ENCODE data around the gene PEPD.

Gene PEPD

DNA sequence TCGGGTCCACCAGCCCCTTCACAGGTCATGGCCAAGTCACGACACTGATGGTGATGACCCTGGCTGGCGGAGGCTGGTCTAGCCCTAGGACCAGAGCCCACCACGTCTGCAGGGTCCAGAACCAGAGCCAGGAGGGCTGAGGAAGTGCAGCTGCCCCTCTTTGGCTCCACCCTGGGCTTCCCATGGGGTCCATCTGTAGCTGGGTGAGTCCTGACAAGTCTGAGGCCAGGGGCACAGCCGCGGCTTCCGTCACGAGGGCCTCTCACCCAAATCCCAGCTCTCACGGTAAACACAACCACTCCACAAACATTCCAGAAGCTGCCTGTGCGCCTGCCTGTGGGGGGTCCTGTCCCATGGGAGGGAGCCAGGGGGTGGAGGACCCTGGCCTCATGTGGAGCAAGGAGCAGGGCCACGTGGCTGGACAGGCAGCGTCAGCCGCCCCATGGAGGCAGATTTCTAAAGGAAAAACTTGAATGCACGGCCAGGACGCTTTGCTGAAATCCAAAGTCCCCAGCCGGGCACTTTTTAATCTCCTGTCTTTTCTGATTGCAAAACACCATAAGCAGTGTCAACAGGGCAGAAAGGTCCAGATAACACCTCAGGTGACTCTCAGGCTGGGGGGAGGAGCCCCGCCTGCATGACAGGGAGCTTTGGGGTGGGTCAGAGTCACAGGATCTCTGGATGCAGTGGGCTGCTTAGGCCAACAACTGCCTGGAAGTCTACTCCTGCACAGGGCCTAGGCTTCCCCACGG lies 118.2 kb downstream of the PEPD start:
- DNase-seq (ENCODE audit: low spot score): no peak

DNA sequence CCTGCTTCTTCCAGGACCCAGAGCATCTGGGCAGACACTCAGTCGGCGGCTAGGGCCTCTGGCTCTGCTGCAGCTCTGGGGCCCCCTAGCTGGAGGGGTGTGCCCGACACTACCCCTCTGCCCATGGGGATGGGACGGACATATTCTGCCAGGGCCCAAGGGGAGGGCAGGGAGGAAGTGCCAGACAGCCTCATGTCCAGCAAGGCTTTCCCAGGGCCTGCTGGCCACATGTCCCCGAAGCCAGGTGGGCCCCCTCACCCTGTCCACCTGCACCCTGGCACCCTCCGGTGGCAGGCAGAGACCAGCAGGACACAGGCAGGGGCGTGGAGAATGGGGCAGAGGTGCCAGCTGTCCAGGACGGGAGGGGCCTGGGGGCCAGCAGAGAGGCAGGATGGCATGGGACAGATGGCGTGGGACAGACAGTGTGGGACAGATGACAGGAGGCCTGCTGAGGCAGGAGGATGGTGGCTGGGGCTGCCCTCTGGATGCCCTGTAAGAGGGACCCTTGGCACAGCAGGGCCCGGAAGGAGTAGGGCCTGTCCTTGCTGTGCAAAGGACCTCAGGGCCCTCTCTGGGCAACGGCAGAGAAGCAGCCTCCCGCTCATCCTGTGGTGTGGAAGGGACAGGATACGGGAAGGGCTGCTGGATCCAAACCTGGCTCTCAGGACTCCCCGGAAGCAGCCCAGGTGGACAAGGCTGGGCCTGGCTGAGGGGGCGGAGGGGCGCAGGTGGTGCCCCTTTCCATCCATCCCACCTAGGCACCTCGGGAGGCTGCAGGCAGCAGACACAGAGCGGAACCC lies 119.0 kb downstream of the PEPD start:
- POLR2A ChIA-PET (ENCODE audit: low non-redundant PET): no interaction called here
- TF ChIP-seq, protein P1, sequence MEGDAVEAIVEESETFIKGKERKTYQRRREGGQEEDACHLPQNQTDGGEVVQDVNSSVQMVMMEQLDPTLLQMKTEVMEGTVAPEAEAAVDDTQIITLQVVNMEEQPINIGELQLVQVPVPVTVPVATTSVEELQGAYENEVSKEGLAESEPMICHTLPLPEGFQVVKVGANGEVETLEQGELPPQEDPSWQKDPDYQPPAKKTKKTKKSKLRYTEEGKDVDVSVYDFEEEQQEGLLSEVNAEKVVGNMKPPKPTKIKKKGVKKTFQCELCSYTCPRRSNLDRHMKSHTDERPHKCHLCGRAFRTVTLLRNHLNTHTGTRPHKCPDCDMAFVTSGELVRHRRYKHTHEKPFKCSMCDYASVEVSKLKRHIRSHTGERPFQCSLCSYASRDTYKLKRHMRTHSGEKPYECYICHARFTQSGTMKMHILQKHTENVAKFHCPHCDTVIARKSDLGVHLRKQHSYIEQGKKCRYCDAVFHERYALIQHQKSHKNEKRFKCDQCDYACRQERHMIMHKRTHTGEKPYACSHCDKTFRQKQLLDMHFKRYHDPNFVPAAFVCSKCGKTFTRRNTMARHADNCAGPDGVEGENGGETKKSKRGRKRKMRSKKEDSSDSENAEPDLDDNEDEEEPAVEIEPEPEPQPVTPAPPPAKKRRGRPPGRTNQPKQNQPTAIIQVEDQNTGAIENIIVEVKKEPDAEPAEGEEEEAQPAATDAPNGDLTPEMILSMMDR (conservative IDR thresholded peaks at IDR 0.05; ENCODE audit: low read depth): peak; percentile 23; the same call in 1 of the 2 replicates
- no peak overlapping the region for H3K27ac ChIP-seq
- CTCF ChIA-PET: interaction anchor here (2.8 kb wide), 1 partner anchor 168 kb away, joined by 14 read pairs; no protein-coding TSS in a partner anchor
- DNase-seq (ENCODE audit: low spot score): no peak

More for the DNA sequence above, 118.2 kb downstream of the PEPD start:
- CTCF ChIA-PET: interaction anchor here (2.0 to 2.8 kb wide), 2 partner anchors 161 to 168 kb away, joined by 6 to 14 read pairs; no protein-coding TSS in a partner anchor
- POLR2A ChIA-PET (ENCODE audit: low non-redundant PET): interaction anchor here (0.6 kb wide), 1 partner anchor 160 kb away, joined by 3 read pairs; no protein-coding TSS in a partner anchor
- TF ChIP-seq, protein P1 (conservative IDR thresholded peaks at IDR 0.05; ENCODE audit: low read depth): no peak
- H3K27ac ChIP-seq: no peak overlapping the region

DNA sequence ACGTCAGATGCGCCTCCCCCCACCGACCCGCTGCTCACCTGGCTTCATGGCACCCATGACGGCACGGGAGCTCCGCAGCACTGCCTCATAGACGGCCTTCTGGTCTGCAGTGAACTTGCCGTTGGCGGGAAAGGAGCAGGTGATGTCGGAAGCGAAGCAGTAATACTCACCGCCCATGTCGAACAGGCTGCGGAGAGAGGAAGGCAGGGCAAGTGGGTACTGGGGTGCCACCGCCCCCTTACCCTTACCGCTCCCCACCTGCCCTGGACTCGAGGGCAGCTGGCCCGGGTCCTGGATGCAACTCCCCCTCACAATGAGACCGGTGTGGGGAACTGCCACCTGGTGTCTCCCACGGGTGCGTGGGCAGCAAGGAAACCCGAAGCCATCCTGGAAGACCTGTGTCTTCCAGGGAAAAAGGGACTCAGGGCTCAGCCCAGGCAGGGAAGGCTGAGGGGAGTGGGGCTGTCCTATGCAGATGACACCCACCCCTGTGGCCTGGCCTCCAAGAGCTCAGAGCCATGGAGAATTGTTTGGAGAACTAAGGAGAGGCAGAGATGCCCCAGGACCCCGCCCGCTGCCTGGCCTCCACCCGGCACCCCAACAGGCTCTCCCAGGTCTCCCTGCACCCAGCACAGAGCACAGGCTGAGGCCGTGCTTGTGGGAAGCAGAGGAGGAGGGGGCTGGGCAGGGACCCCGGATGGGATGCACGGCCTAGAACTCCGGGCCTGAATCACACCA lies 119.7 kb downstream of the PEPD start:
- CTCF ChIA-PET: interaction anchor here (2.8 kb wide), 1 partner anchor 167 kb away, joined by 14 read pairs; no protein-coding TSS in a partner anchor
- TF ChIP-seq, protein P1 (conservative IDR thresholded peaks at IDR 0.05; ENCODE audit: low read depth): no peak
- POLR2A ChIA-PET (ENCODE audit: low non-redundant PET): no interaction called here
- DNase-seq (ENCODE audit: low spot score): no peak
- H3K27ac ChIP-seq: no peak overlapping the region

DNA sequence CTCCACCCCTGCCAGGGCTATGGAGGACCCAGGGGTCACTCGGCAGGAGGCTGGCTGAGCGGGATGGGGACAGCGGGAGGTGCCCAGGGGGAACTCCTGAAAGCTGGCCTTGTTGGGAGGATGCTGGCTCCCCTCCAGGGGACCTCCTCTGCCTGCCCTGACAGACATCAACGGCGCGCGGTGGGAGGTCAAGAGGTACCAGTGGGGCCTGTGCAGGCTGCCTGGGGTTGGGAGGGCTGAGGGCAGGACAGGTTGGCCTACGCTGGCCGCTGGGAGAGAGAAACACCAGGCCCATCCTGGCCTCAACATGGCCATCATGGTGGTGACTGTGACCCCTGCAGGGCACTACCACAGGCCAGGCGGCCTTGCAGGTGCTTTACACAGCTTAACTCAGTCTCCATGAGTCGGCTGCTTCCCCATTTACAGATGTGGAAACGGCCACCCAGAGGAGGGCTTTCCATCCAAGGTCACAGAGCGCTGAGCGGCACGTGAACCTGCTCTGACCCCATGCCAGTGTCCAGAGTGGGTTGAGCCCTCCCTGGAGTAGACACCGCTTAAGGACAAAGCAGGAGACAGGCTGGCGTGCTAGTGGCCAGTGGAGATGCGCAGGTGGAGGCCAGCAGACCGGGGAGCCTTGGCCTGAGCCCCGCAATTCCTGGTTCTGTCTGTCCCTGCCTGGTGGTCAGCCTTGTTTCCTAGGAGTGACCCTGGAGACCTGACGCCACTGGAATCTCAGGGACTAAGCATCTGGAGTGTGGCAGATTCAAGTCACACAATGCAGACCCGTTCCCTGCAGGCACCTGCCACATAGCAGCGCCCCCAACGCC lies 120.5 kb downstream of the PEPD start:
- H3K27ac ChIP-seq: no peak overlapping the region
- DNase-seq (ENCODE audit: low spot score): no peak
- CTCF ChIA-PET: interaction anchor here (1.0 to 3.1 kb wide), 2 partner anchors 98 to 159 kb away, joined by 5 to 11 read pairs; no protein-coding TSS in a partner anchor
- TF ChIP-seq, protein P1 (conservative IDR thresholded peaks at IDR 0.05; ENCODE audit: low read depth): no peak
- POLR2A ChIA-PET (ENCODE audit: low non-redundant PET): no interaction called here

DNA sequence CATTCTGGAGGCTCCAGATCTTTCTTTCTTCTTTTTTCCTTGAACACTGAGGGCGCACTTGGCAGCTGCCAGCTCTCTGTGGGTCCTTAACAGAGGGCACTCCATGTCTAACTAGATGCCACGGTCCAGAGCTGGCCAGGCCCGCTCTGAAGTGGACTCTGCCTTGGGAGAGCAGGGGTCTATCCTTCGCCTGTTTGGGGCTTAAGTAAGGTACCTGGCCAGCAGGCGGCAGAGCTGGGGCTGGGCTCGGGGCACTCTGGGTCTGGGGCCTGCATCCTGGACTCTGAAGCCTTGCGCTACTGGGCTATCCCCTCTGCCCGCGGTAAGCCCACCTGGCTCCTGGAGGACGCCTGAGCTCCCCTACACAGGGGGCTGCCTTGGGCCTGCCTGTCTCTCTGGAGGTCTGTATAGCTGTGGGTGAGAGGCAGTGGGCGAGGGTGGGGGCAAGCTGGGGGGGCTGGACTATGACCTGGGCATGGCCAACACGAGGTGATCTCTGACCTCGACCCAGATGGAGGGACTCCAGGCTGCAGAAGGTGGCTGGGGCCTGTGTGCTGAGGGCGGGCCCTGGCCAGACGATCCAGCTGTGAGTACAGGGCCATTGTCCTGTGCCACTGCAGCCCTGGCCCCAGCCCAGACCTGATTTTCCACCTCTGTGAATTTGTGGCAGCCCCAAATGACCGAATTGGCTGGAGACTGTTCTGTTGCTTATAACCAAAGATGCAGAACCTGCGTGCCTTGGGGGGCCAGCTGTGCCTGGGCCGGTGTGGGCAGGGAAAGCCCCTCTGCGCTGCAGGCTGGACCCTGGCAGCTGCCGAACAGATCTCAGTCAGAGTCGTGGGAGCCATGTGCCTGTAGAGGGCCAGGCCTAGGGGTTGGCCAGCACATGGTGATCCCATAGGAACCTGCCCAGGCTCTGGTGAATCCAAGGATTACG lies 121.6 kb downstream of the PEPD start:
- DNase-seq (ENCODE audit: low spot score): no peak
- POLR2A ChIA-PET (ENCODE audit: low non-redundant PET): no interaction called here
- TF ChIP-seq, protein P1 (conservative IDR thresholded peaks at IDR 0.05; ENCODE audit: low read depth): no peak
- CTCF ChIA-PET: interaction anchor here (0.6 to 3.1 kb wide), 3 partner anchors 97 to 158 kb away, joined by 3 to 11 read pairs (median 5); no protein-coding TSS in a partner anchor
- H3K27ac ChIP-seq: no peak overlapping the region
